MM.1S (cell line): ENCODE data around the gene ADARB2.

ENCODE experiments used
- CTCF ChIP-seq: fragments of 300-600 bp; sonication (generic); IDR thresholded peaks from 2 replicates; pipeline ENCODE4 v1.5.1; 2016; ENCODE audit warnings: antibody characterized with exemption, low read length, mixed read lengths
- EZH2 ChIP-seq: fragments of 300-600 bp; sonication (generic); optimal IDR thresholded peaks from 2 replicates; pipeline ENCODE3; 2017; ENCODE audit warnings: low read depth, mild to moderate bottlenecking, antibody characterized with exemption, low read length, mixed read lengths
- EZH2phosphoT487 ChIP-seq: fragments of 300-600 bp; sonication (generic); IDR thresholded peaks from 2 replicates; pipeline ENCODE4 v1.6.1; 2018; ENCODE audit warnings: antibody characterized with exemption, low read length

- no peak for TF ChIP-seq CTCF
- TF ChIP-seq EZH2: no peak
- TF ChIP-seq EZH2phosphoT487: no peak
These were observed 311.4 kb downstream of the ADARB2 start for GRCh38 chr10:1425879-1426278.
